ENCODE measurements around the gene SELENON.
A peak's percentile ranks its signal among the peaks of the same experiment; 100 is the strongest.
"Not testable (repeated sequence)": the region's sequence is repeated elsewhere in the genome, so short reads cannot be mapped to it uniquely, and the experiment has no call there.

SELENON gene

DNA sequence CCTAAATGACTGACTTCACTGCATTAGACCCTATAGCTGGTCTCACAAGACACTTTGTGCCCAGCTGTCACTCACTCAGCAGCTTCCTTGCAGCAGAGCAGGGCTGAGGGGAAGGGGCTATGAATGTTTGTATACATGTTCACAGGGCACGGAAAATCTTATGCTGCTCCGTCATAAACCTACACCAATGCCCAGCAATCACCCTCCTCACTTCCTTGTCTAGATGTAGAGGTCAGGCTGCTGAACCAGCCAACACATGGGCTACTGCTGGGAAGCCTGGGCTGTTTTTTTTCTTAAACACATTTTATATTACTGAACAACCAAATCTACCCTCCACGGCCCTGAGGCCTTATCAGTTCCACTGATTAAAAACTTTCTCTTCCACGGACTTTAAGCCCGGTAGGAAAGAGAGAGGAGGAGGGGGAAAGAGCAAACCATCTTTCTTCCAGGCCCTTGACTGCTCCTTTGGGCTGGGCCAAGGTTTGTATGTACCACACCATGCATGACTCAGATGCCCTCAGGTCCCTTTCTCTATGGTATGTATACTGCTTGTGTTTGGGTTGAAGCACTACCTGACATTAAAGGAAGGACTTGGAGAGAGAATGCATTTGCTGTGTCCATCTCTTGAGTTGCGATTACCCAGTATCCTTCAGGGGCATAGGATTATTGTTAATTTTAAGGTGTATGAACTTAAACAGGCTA lies 32.5 kb downstream of the SELENON start:
- DNase-seq = no peak

DNA sequence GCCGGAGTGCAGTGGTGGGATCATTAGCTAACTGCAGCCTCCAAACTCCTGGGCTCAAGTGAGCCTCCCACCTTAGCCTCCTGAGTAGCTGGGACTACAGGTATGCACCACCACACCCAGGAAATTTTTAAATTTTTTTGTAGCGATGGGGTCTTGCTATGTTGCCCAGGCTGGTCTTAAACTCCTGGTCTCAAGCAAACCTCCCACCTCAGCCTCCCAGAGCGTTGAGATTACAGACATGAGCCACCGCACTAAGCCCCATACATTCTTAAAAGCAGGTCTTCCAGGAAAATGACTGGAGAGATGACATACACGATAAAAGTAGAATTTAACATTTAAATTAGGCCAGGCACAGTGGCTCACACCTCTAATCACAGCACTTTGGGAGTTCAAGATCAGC lies 33.2 kb downstream of the SELENON start:
- DNase-seq = no peak

DNA sequence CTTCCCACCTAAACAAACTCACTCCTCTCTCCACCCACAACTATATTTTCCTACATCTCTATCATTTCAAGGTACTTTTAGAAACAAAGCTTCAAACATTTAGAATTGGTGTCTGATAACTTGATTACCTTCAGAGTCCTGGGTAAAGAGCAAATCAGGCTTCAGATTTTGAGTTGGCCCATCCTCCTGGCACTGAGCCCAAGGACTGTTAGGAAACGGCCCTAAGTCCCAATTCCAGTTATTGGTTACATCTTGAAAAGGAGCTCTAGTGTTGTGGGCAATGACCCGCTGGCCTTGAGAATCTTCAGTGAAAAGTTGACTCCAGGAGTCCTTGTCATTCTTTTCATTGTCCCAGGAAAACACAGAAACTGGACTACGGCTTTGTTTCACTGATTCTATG lies 34.9 kb downstream of the SELENON start:
- no peak for DNase-seq

DNA sequence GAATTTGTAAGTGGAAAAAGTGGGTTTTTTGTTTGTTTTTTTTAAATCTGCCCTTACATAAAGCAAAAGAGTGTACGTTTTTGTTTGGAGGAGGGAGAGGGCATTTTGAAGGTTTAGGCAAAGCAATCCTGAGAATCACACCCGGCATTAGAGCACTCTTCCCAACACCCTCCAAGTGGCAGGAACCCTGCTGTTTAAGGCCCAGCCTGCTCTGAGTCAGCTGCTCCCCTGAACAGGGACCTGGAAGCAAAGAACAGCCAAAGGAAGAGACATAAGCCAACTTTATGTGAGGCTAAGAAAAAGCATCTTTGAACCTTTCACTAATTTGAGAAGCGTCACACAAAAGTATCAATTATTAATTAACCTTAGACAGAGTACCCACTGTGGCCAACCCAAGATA lies 36.7 kb downstream of the SELENON start:
- no peak for DNase-seq

DNA sequence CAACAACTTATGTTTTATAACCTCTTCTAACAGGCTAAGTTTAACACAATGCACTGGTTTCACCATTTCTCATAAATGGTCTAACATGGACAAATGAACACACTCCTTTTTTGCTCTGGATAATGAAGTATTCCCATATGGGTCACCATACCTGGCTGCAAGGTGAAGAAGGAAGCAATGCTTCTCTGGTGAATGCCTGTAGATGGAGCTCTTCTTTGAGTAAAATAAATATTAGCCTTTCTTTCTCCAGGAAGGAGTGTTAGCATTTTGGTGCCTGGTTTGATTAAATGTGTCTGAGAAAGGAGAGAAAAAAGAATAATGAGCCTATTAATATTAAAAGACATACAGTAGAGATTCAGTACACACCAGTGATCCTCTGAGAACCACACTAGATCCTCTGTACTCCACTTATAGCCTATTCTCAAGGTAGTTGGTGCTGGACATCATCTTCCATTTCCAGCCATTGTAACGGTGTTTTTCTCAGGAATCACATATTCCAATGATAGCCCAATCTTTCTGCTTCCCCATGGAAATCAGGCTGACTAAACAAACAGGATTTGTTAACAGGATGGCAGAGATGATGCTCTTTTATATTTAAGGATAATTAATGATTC lies 37.4 kb downstream of the SELENON start:
- DNase-seq = no peak

DNA sequence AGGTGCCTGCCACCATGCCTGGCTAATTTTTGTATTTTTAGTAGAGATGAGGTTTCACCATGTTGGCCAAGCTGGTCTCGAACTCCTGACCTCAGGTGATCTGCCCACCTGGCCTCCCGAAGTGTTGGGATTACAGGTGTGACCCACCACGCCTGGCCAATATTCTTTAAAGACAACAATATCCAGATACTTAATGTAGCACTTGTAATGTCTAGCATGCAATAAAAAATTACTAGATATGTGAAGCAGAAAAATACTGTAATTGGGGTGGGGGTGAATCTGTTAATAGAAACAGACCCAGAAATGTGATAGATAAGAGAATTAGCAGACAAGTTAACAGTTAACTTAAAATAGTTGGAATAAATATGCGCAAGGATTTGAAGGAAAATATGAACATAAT lies 39.8 kb downstream of the SELENON start:
- DNase-seq = not testable (repeated sequence)

DNA sequence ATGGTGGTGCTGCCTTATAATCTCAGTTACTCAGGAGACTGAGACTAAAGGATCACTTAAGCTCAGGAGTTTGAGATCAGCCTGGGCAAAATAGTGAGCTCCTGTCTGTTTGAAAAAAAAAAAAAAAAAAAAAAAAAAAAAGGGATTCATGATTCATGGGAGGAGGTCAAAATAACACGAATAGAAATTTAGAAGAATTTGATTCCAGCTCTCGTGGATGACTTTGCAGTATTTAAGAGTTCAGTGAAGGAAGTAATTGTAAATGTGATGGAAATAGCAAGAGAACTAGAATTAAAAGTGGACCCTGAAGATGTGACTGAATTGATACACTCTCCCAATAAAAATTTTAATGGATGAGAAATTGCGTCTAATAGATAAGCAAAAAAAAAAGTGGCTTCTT lies 43.5 kb downstream of the SELENON start:
- DNase-seq = no peak

DNA sequence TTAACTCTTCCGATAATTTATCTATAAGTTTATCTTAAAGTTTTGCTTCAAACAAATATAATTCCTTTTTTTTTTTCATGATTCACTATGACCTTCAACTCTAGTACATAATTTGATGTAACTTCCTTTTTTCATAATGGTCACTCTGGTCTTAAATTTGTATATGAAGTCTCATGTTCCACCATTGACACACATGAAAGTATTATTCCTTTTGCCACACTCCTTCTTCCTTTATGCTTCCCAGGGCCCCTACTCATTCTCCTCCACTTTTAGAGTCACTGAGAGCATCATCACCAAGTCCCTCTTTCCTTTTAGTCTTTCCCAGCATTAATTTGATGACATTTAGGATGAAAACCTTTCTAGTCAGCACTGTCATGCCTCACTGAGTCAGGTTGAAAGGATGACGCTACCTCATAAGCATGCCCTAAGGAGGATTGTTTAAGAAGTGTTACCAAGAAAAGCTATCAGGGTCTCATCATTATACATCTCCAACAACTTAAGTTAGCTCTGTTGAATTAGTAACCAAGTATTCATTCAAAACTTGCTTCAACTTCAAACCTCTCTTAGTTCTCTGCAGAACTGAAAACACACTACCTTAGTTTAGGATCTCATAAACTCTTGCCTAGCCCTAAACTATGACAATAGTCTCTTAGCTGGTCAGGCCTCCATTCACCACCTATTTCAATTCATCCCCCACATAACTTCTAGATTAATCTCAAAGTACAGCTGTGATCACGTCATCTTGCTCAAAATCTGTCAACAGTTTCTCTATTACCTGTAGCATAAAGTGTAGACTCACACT lies 44.7 kb downstream of the SELENON start:
- DNase-seq = no peak

DNA sequence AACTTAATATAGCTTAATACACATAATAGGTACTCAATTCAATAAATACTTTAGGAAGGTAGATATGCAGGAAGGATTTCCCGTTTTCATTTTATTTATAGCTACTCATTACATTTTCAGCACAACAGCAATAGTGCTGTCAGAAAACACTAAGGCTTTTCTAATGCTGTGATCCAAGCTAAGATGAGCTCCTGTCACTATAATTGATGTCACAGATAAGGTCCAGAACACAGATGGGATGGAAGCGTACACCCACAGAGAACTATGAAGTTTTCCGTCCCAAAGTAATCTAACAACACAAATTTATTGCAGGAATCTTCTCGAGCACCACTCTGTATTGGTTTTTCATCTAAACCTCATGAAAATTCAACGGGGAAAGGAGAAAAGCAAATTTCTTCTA lies 45.7 kb downstream of the SELENON start:
- no peak for DNase-seq

DNA sequence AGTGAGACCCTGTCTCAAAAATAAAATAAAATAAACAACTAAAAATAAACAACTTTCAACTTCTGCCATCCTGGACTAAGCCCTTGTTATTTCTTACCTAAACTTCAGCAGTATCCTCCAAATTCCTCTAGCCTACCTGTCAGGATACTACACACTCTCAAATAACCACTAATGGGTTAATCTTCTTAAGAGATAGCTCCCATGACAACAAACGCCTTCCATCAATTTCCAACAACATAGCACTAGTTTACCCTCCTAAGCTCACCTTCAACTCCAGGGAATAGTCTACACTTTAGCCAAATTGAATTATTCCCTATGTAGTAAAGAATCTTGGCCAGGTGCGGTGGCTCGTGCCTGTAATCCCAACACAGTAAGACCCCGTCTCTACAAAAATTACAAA lies 47.9 kb downstream of the SELENON start:
- DNase-seq = no peak

DNA sequence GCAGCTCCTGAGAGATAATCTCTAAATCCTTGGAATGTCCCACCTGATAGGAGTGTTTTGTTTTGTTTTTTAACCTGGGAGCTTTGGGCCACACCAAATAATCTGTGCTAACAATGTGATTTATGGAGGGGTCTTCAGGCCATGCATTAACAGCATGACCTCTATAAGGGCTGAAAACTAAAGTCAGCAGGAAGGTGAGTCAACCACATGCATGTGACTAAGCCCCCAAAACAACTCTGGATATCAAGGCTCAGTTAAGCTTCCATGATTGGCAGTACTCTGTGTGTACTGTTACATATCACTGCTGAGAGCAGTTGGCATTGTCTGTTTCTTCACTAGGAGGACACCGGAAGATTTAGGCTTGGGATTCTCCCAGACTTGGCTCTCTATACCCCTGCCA lies 48.5 kb downstream of the SELENON start:
- peak; percentile 18 for DNase-seq

DNA sequence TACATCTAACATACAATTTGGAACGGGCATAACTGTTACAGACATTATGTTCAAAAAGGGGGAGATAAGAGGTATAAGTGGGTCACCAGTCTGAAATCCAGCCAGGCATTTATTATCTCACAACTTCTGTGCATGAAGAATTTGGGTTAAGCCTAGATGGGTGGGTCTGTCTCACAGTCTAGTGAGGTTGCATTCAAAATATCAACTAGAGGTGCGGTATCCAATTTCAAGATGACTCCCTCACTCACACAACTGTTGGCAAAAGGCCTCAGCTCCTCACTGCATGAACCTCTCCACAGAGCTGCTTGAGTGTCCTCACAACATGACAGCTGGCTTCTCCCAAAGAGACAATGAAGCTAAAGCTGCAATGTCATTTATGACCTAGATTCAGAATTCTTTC lies 54.6 kb downstream of the SELENON start:
- no peak for DNase-seq

DNA sequence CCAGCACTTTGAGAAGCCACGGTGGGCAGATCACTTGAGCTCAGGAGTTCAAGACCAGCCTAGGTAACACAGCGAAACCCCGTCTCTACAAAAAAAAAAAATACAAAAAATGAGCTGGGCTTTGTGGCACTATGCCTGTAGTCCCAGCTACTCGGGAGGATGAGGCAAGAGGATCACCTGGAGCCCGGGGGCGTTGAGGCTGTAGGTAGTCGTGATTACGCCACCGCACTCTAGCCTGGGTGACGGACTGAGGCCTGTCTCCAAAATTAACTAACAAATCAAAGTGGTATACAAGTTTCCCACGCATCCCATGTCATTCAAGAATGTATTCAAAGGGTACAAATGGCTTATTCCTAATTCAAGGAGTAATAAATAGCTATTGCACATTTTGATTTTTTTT lies 56.9 kb downstream of the SELENON start:
- no peak for DNase-seq

DNA sequence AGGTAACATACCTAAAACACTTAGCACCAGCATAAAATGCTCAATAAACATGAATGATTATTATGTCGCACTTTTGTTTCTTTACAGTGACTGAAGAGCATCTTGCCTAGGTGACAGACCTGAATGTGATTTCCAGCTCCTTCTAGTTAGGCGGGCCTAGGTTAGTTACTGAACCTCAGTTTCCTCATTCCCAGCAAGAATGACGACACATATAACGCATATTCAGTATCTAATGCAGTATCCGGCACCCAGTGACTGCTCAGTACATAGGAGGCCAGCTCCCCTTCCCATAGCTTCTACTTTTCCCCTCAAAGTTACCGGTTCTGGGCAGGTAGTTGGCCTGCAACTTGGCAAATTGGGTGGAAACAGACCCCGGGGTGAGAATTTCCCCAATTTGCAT lies 58.5 kb downstream of the SELENON start:
- DNase-seq = no peak

DNA sequence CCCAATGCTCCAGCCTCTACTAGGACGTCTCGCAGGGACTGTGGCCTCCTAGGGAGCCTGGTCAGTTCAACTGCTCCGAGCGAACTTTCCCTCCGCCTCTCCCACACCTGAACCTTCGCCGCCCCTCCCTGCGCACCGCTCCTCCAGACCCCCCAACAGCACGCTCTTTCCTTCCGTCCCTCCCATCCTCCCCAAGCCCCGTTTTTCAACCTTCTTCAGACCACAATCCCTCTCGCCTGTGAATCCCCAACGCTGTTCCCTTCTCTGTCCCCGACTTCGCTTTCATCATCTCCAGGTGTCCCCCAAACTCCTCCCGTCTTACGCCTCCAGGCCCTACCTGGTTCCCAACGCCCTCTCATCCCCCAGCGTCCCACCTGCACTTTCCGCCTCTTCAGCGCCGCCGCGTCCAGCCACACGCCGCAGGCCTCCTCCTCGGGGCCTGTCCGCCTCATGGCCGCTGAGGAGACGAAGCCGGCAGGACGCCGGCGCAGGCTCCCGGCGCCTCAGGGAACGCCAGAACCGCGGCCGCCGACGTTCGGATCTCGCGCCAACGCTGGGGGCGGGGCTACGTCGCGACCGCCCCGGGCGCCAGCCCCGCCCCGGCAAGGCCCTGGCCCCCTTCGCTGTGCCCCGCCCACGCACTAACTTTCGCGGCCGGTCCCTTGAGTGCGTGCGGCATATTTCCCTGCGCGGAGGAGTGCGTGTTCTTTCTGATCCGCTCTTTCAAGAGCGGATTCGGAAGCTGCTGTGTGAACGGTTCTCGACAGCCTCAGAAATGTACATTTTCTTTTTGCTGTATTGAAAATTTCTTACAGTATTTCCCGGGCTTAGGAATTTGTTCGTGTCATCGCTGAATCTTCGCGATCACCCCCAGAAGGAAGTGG lies 59.2 kb downstream of the SELENON start, which contains the start of gene AUNIP:
Gene AUNIP, minus strand, starts transcription at position 552 of the 884 bp plus-strand sequence. Its CDS starts 100 bp downstream, at position 452.
- peak; percentile 90 for DNase-seq

DNA sequence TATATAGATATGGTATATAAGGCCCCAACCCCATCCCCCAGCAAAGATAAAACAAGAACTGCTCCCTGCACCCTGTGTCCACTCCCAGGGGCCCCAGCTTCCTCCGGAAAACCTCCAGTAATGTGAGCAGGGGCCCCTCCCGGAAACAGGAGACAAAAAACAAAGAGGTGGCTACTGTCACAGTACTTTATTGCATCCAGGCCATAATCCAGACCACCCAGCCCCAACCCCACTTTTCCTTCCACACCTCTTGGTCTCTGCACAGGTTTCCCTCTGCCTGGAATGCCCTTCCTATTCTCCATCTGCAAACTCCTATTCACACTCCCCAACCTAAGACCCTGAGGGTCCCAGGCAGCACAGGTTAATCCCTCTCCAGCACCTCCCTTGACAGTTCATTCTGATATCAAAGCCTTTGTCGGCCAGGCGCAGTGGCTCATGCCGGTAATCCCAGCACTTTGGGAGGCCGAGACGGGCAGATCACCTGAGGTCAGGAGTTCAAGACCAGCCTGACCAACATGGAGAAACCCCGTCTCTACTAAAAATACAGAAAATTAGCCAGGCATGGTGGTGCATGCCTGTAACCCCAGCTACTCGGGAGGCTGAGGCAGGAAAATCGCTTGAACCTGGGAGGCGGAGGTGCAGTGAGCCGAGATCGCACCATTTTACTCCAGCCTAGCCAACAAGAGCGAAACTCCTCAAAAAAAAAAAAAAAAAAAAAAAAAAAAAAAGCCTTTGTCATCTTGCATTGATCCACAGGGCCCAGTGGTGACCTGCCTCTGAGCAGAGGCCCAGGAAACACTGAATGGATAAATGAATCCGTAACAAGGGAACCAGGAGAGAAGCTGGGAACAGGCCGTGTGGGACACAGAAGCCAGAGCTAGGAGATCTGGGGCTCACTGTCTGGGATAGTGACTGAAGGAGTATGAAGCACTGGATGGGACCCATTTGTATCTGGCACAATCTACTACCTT lies 61.6 kb downstream of the SELENON start:
- no peak for DNase-seq

DNA sequence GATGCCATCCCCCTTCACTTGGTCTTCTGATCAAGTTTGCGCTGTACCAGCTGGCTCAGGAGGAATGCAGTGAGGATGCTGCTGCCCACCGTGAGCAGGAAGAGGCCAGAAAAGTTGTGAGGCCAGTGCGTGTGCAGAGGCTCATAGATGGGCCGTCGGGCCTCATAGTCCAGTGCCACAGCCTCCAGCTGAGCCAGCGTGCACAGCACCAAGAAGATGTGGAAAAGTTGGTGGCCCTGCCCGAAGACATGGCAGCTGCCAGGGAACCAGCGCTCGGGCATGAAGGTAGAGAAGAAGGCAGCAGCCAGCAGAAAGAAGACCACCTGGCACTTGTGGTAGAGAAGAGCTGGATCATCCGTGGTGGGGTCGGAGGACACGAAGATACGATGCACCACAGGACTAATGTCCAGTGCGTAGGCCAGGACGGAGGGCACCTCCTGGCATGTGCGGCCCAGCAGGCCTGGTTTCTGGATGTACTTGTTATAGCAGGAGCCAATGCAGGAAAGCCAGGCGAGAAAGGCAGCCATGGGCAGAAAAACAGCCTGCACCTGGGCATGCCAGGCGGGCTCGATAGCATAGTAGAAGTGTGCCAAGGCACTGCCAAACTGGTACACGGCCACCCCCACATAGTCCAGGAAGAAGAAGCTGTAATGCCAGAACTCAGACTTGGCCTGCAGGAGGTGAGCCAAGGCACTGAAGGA lies 62.9 kb downstream of the SELENON start:
- DNase-seq = no peak

DNA sequence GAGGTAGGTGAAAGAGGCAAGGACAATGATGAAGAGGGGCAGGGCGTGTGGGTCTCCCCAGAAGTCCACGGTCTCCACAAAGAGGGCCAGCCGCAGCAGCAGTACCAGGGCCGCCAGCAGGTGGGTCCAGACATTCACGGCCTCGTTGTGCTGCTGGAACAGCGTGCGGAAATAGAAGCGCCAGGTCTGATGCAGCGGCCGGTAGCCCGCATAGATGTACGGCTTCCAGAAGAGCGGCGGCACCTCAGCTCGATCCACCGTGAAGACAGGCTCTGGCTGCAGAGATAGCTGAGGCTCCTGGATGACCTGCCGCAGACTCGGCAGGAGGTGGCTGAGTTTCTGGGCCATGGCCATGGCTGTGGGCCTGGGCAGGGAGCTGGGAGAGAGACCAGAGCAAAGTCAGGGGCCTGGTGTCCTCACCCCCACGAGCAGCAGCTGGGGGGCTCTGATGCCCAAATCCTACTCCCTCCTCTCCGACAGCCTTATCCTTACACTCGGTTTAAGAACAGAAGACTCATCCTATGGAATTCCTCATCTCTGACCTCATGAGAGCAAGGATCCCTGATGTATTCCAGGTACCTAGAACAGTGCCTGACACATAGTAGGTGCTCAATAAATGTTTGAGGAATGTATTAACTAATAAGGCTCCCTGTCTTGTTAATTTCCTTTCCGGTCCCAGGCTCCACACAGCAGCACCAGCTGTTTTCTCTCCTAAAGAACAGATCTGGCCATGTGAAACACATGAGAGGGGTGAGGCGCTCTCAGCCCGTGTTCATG lies 63.7 kb downstream of the SELENON start:
- no peak for DNase-seq

DNA sequence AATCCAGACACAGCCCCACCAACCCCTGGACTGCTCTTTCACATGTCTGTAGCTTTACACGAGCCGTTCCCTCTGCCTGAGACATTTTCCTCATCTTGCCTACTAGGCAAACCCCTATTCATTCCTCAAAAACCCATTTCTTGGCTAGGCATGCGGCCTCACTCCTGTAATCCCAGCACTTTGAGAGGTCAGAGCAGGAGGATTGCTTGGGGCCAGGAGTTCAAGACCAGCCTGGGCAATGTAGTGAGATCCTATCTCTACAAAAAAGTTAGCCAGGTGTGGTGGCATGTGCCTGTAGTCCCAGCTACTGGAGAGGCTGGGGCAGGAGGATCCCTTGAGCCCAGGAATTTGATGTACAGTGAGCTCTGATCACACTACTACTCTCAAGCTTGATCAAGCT lies 64.4 kb downstream of the SELENON start:
- DNase-seq = no peak

DNA sequence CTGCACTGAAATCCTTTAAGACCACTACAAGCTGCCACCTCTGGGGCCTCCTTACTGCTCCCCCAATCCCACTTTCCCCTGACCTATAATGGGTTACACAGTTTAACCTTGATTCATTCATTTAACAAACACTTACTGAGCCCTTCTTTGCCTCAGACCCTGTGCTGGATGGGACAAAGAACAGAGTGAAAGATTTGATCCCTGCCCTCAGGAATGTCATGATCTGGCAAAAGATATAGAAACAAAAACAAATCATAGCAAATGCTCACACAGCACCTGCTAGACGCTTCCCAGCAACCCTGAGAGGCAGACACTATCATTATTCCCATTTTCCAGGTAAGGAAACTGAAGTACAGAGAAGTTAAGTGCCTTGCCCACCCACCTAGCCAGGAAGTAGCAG lies 66.3 kb downstream of the SELENON start:
- DNase-seq = no peak

Data from HCEC 1CT (cell line).